GM19452 (cell line): Measurements from ENCODE around the gene OR5D13.

Experiments used
- ATAC-seq: cut with Tn5 transposase; IDR thresholded peaks from one replicate; pipeline ENCODE4 v1.9.1; 2021; ENCODE audit not compliant: unreplicated experiment

OR5D13 gene

GRCh38 chr11:55773138-55773537, at the start of gene OR5D13:
TSS of gene OR5D13 (plus strand) at chr11:55773438. CDS start at chr11:55773438, 0 bp downstream.
- no peak for ATAC-seq

- no peak for ATAC-seq
Measured at GRCh38 chr11:55726715-55727324, 46.4 kb upstream of the OR5D13 start.

GRCh38 chr11:55732936-55733335, 40.3 kb upstream of the OR5D13 start:
- ATAC-seq = no peak

- no peak for ATAC-seq
Measured at GRCh38 chr11:55791606-55792005, 18.4 kb downstream of the OR5D13 start.

GRCh38 chr11:55793321-55793720, 20.1 kb downstream of the OR5D13 start:
- ATAC-seq = no peak

GRCh38 chr11:55795256-55795655, 22.0 kb downstream of the OR5D13 start, which contains the start of gene OR5D14:
TSS of gene OR5D14 (plus strand) at chr11:55795556. CDS start at chr11:55795556, 0 bp downstream.
- ATAC-seq = no peak

- no peak for ATAC-seq
Measured at GRCh38 chr11:55806248-55806647, 33.0 kb downstream of the OR5D13 start.

GRCh38 chr11:55811067-55811466, 37.8 kb downstream of the OR5D13 start, which contains the start of gene OR5L1:
TSS of gene OR5L1 (plus strand) at chr11:55811367. CDS start at chr11:55811467, 100 bp downstream.
- ATAC-seq = no peak

GRCh38 chr11:55819330-55819729, 46.1 kb downstream of the OR5D13 start, which contains the start of gene OR5D18:
TSS of gene OR5D18 (plus strand) at chr11:55819630. CDS start at chr11:55819630, 0 bp downstream.
- ATAC-seq = no peak
